ENCODE data around the gene SLC4A5.

GRCh38 chr2:74206180-74206688 is 137.0 kb downstream of the SLC4A5 start:
- TF ChIP-seq CEBPB (IDR thresholded peaks at IDR 0.05) (peak; percentile 64), TAF1 (IDR thresholded peaks at IDR 0.05; ENCODE audit: low read depth) (no peak), REST (IDR thresholded peaks at IDR 0.05; ENCODE audit: low read depth) (no peak), FOXM1 (IDR thresholded peaks at IDR 0.05; ENCODE audit: borderline replicate concordance, low read depth) (no peak), MAX (IDR thresholded peaks at IDR 0.05) (no peak), EP300 (IDR thresholded peaks at IDR 0.05; ENCODE audit: borderline replicate concordance) (no peak), CREB1 (IDR thresholded peaks at IDR 0.05; ENCODE audit: low read depth) (no peak), NFIC (IDR thresholded peaks at IDR 0.05) (no peak)
